Mesothelial cell of epicardium (in vitro differentiated cells): Measurements from ENCODE around the gene AMMECR1. TPM values are rescaled to one million over a fixed set of nuclear protein-coding genes. Genes with fewer than 3 reads are reported as not detected.
"Not testable (repeated sequence)": the region's sequence is repeated elsewhere in the genome, so short reads cannot be mapped to it uniquely, and the experiment has no call there.

Experiments used
- DNase-seq, 2 experiments: peaks; one replicate each; pipeline ENCODE4 v3.0.0; 2021; ENCODE audit warnings: low spot score in 2 of 2; ENCODE audit not compliant: unreplicated experiment in 2 of 2
- H3K27ac Mint-ChIP-seq: 2 replicates; pipeline ENCODE4 v1.8.0; 2021; ENCODE audit warnings: mixed read lengths
- H3K27me3 Mint-ChIP-seq: 2 replicates; pipeline ENCODE4 v1.8.0; 2021; ENCODE audit warnings: low read depth, mixed read lengths
- H3K36me3 Mint-ChIP-seq: 2 replicates; pipeline ENCODE4 v1.8.0; 2021; ENCODE audit warnings: mixed read lengths
- H3K4me1 Mint-ChIP-seq: 2 replicates; pipeline ENCODE4 v1.8.0; 2021; ENCODE audit warnings: mixed read lengths
- H3K4me3 Mint-ChIP-seq: 2 replicates; pipeline ENCODE4 v1.8.0; 2021; ENCODE audit warnings: mild to moderate bottlenecking, moderate library complexity, mixed read lengths
- H3K9me3 Mint-ChIP-seq: 2 replicates; pipeline ENCODE4 v1.8.0; 2021; ENCODE audit warnings: mixed read lengths
- CTCF ChIP-seq: fragments of 200-600 bp; sonication (generic); IDR thresholded peaks from one replicate; pipeline ENCODE4 v1.5.0; 2021; ENCODE audit warnings: antibody characterized with exemption; ENCODE audit not compliant: unreplicated experiment
- total RNA-seq: library from RNA; stranded (reverse); gene quantifications from 3 replicates; pipeline ENCODE4 v1.2.1, GENCODE V29; 2021

The AMMECR1 gene
- total RNA-seq, 1 donor from 2014 or later = 15.6 TPM

GRCh38 chrX:110159865-110160264 lies 158.0 kb downstream of the AMMECR1 start:
- TF ChIP-seq CTCF = no peak
- Mint-ChIP-seq H3K36me3 (no peaks in the 10 kb centered on the region), H3K9me3 (no peaks in the 10 kb centered on the region), H3K4me3 (no peak overlapping the region), H3K4me1 (no peaks in the 10 kb centered on the region), H3K27ac (no peak overlapping the region), H3K27me3 (no peaks in the 10 kb centered on the region)
- DNase-seq = no peak

GRCh38 chrX:110159235-110159634 lies 158.7 kb downstream of the AMMECR1 start:
- no peaks in the 10 kb centered on the region for H3K4me1 Mint-ChIP-seq
- no peaks in the 10 kb centered on the region for H3K36me3 Mint-ChIP-seq
- H3K4me3 Mint-ChIP-seq = no peak overlapping the region
- no peak for TF ChIP-seq CTCF
- no peaks in the 10 kb centered on the region for H3K27me3 Mint-ChIP-seq
- no peak overlapping the region for H3K27ac Mint-ChIP-seq
- no peak for DNase-seq
- H3K9me3 Mint-ChIP-seq = no peaks in the 10 kb centered on the region

GRCh38 chrX:110157444-110157843 lies 160.4 kb downstream of the AMMECR1 start:
- Mint-ChIP-seq H3K27me3 (no peaks in the 10 kb centered on the region), H3K36me3 (no peaks in the 10 kb centered on the region), H3K9me3 (no peaks in the 10 kb centered on the region), H3K4me3 (no peak overlapping the region), H3K27ac (no peak overlapping the region), H3K4me1 (no peaks in the 10 kb centered on the region)
- DNase-seq = no peak
- no peak for TF ChIP-seq CTCF

- H3K4me1 Mint-ChIP-seq = no peaks in the 10 kb centered on the region
- no peak overlapping the region for H3K4me3 Mint-ChIP-seq
- no peak for DNase-seq
- H3K36me3 Mint-ChIP-seq = no peaks in the 10 kb centered on the region
- H3K27me3 Mint-ChIP-seq = no peaks in the 10 kb centered on the region
- TF ChIP-seq CTCF = peak; percentile 86
- H3K27ac Mint-ChIP-seq = no peak overlapping the region
- H3K9me3 Mint-ChIP-seq = no peaks in the 10 kb centered on the region
Measured at GRCh38 chrX:110156167-110156754, 161.6 kb downstream of the AMMECR1 start.

- Mint-ChIP-seq H3K4me3 (no peak overlapping the region), H3K27me3 (no peaks in the 10 kb centered on the region), H3K27ac (no peak overlapping the region), H3K36me3 (no peaks in the 10 kb centered on the region), H3K4me1 (no peaks in the 10 kb centered on the region), H3K9me3 (no peaks in the 10 kb centered on the region)
- no peak for TF ChIP-seq CTCF
- DNase-seq = no peak
Measured at GRCh38 chrX:110155759-110156158, 162.1 kb downstream of the AMMECR1 start.

- not testable (repeated sequence) for H3K27ac Mint-ChIP-seq, H3K27me3 Mint-ChIP-seq, DNase-seq, H3K4me3 Mint-ChIP-seq, H3K4me1 Mint-ChIP-seq, H3K9me3 Mint-ChIP-seq, H3K36me3 Mint-ChIP-seq
Measured at GRCh38 chrX:110154328-110154727, 163.6 kb downstream of the AMMECR1 start.
